K562 (cell line): ENCODE data around the gene COMMD9. TPM values are rescaled to one million over a fixed set of nuclear protein-coding genes. Genes with fewer than 3 reads are reported as not detected.
A peak's percentile ranks its signal among the peaks of the same experiment; 100 is the strongest.

Experiments
- ATAC-seq: fragments of 200-7000 bp; cut with Tn5 transposase; 3 replicates; pipeline ENCODE4 v1.9.1; 2020; ENCODE audit warnings: moderate library complexity
- BruUV-seq: library from RNA; stranded (reverse); fragments of 400-500 nt; replicated peaks from 2 replicates; lab custom pipeline; 2021; lab: Mats Ljungman, UMichigan
- CTCF ChIA-PET: fragments of 300-600 bp; formaldehyde crosslinking; extraction: SDS; loops from one replicate; lab custom pipeline; 2021; ENCODE audit warnings: low intra/inter-chr PET ratio; lab: Yijun Ruan, JAX
- POLR2A ChIA-PET: fragments of 300-600, 350-650 bp; sonication (Branson Sonifier 250); formaldehyde crosslinking; extraction: SDS; loops from one replicate; lab custom pipeline; 2021; ENCODE audit warnings: antibody characterized with exemption, inconsistent platforms; lab: Yijun Ruan, JAX
- DNase-seq, 4 experiments: peaks; one replicate each; pipeline versions ENCODE4 v3.0.0 to v3.0.0-alpha.2; 2011 to 2018; ENCODE audit warnings: low spot score in 3 of 4, mixed read lengths in 3 of 4; ENCODE audit errors: extremely low read depth in 1 of 4
- FAIRE-seq: peaks from 2 replicates; lab custom pipeline; 2011; peaks lifted over from hg19 to GRCh38; lab: Jason Lieb, UNC
- H2AFZ ChIP-seq: 2 replicates; pipeline ENCODE4 v1.6.0; 2011; ENCODE audit warnings: low read depth, low read length, control low read depth, inconsistent platforms
- H3K27ac ChIP-seq: fragments of 200-600 bp; 3 replicates; pipeline ENCODE4 v1.8.0; 2011; ENCODE audit warnings: low read depth, mild to moderate bottlenecking, control low read depth, inconsistent platforms, low read length, moderate library complexity, mixed read lengths; ENCODE audit errors: extremely low read depth
- H3K27me3 ChIP-seq, 2 experiments: fragments of 300-600 bp in 1 of 2; 2 replicates in 1 of 2; 3 replicates in 1 of 2; pipeline versions ENCODE4 v1.6.0 to v1.8.0; 2011; ENCODE audit warnings: inconsistent platforms in 2 of 2, low read length in 2 of 2, mild to moderate bottlenecking in 1 of 2, mixed read lengths in 1 of 2, moderate library complexity in 1 of 2; ENCODE audit not compliant: control insufficient read depth in 2 of 2, insufficient read depth in 2 of 2
- H3K36me3 ChIP-seq: fragments of 300-600 bp; 3 replicates; pipeline ENCODE4 v1.8.0; 2011; ENCODE audit warnings: mild to moderate bottlenecking, low read length, inconsistent platforms; ENCODE audit not compliant: control insufficient read depth, insufficient read depth
- H3K4me1 ChIP-seq, 2 experiments: fragments of 200-600 bp in 1 of 2; replicated peaks in 1 of 2; 2 replicates in 1 of 2; 3 replicates in 1 of 2; pipeline versions ENCODE4 v1.5.1 to v1.8.0; 2011; ENCODE audit warnings: inconsistent platforms in 2 of 2, low read length in 2 of 2, mild to moderate bottlenecking in 1 of 2, mixed read lengths in 1 of 2, moderate library complexity in 1 of 2; ENCODE audit not compliant: control insufficient read depth in 2 of 2, insufficient read depth in 2 of 2
- H3K4me2 ChIP-seq: 2 replicates; pipeline ENCODE4 v1.6.1; 2011; ENCODE audit warnings: low read length, control low read depth, inconsistent platforms, mixed read lengths; ENCODE audit not compliant: insufficient read depth
- H3K4me3 ChIP-seq: fragments of 200-600 bp; sonication (generic), shearing (Covaris generic); 2 replicates; pipeline ENCODE4 v1.5.1; 2016; ENCODE audit warnings: control low read depth, inconsistent platforms
- H3K79me2 ChIP-seq: fragments of 200-600 bp; 3 replicates; pipeline ENCODE4 v1.8.0; 2011; ENCODE audit warnings: low read length, inconsistent platforms; ENCODE audit not compliant: control insufficient read depth, insufficient read depth
- H3K9ac ChIP-seq, 2 experiments: 2 replicates each; pipeline versions ENCODE4 v1.6.0 to v1.6.1; 2011; ENCODE audit warnings: low read depth in 2 of 2, low read length in 2 of 2, control low read depth in 1 of 2, inconsistent platforms in 1 of 2, mild to moderate bottlenecking in 1 of 2, mixed read lengths in 1 of 2; ENCODE audit not compliant: insufficient read depth in 1 of 2
- H3K9me1 ChIP-seq: one replicate; pipeline ENCODE4 v1.6.0; 2011; ENCODE audit warnings: inconsistent platforms, mild to moderate bottlenecking, low read length, moderate library complexity; ENCODE audit not compliant: control insufficient read depth, insufficient read depth
- H3K9me3 ChIP-seq: replicated peaks from 2 replicates; pipeline ENCODE4 v1.5.1; 2011; ENCODE audit warnings: low read depth, low read length, inconsistent platforms; ENCODE audit not compliant: control insufficient read depth, insufficient read depth
- H4K20me1 ChIP-seq: replicated peaks from 2 replicates; pipeline ENCODE4 v1.6.1; 2011; ENCODE audit warnings: low read length, inconsistent platforms, mixed read lengths; ENCODE audit not compliant: control insufficient read depth, insufficient read depth
- SPI1 ChIP-seq: IDR thresholded peaks from 2 replicates; pipeline ENCODE4 v1.6.1; 2011; ENCODE audit warnings: low read depth, low read length, control low read depth, borderline replicate concordance
- USF2 ChIP-seq: sonication (generic); formaldehyde crosslinking; IDR thresholded peaks from 2 replicates; pipeline ENCODE4 v1.5.0; 2020; ENCODE audit warnings: missing genetic modification reagents
- whole genome bisulfite sequencing: fragments of 100-300 bp; shearing (Covaris generic); methylation state at CpG from one replicate; pipeline ENCODE4 v1.1.6; 2016; ENCODE audit warnings: low coverage, mixed read lengths; ENCODE audit not compliant: insufficient coverage; ENCODE audit errors: missing lambda C conversion rate; 5-methylcytosine and 5-hydroxymethylcytosine counted together
- in situ Hi-C: fragments of 300-500 bp; cut with MboI; formaldehyde crosslinking; loops from 4 replicates; pipeline ENCODE4 v1.15.0; 2018; ENCODE audit warnings: inconsistent platforms, mixed read lengths
- intact Hi-C: fragments of 100-400 bp; cut with micrococcal nuclease; formaldehyde crosslinking; loops from 2 replicates; pipeline ENCODE4 v1.14.2; 2022
- polyA plus RNA-seq, 8 experiments: library from polyadenylated mRNA; depleted of rRNA in 4 of 8; stranded (reverse) in 5 of 8; unstranded in 3 of 8; fragments of >200 nt; fragmentation: Nextera tagmentation in 2 of 8; fragmentation: Illumina TruSeq in 1 of 8; extraction: Ambion mirVana in 2 of 8; extraction: Trizol in 1 of 8; gene quantifications; 2 replicates each; pipeline versions ENCODE4 v1.2.1 to v1.2.3, GENCODE V29; 2011 to 2014; ENCODE audit warnings: inconsistent platforms in 1 of 8, missing spikeins in 1 of 8
- total RNA-seq, 7 experiments: library from RNA; depleted of rRNA in 6 of 7; stranded (reverse); fragments of >200 nt in 6 of 7; fragmentation: Illumina TruSeq in 2 of 7; extraction: Trizol in 2 of 7; gene quantifications; 2 replicates each; pipeline versions ENCODE4 v1.2.1 to v1.2.3, GENCODE V29; 2011 to 2021; ENCODE audit warnings: low replicate concordance in 1 of 7
- TF ChIP-seq, protein P1 (sequence below): fragments of 450-650 bp; formaldehyde crosslinking; IDR thresholded peaks from 2 replicates; pipeline ENCODE4 v1.4.0; 2020; ENCODE audit warnings: mild to moderate bottlenecking, mixed read lengths
- TF ChIP-seq, protein P2 (sequence below): fragments of 450-650 bp; IDR thresholded peaks from 2 replicates; pipeline ENCODE4 v1.6.1; 2016

COMMD9 gene
- total and polyA plus RNA-seq, 9 of the 15 experiments (the other 6 are each of a cell fraction or from before 2014, with no cell fraction given): 27.3 to 121 (median 48.0) TPM

- no peak overlapping the region for H2AFZ ChIP-seq
- no peaks in the 10 kb centered on the region for H3K36me3 ChIP-seq
- TF ChIP-seq SPI1: no peak
- TF ChIP-seq, protein P1, sequence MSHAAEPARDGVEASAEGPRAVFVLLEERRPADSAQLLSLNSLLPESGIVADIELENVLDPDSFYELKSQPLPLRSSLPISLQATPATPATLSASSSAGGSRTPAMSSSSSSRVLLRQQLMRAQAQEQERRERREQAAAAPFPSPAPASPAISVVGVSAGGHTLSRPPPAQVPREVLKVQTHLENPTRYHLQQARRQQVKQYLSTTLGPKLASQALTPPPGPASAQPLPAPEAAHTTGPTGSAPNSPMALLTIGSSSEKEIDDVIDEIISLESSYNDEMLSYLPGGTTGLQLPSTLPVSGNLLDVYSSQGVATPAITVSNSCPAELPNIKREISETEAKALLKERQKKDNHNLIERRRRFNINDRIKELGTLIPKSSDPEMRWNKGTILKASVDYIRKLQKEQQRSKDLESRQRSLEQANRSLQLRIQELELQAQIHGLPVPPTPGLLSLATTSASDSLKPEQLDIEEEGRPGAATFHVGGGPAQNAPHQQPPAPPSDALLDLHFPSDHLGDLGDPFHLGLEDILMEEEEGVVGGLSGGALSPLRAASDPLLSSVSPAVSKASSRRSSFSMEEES: peak; percentile 70
- TF ChIP-seq, protein P2, sequence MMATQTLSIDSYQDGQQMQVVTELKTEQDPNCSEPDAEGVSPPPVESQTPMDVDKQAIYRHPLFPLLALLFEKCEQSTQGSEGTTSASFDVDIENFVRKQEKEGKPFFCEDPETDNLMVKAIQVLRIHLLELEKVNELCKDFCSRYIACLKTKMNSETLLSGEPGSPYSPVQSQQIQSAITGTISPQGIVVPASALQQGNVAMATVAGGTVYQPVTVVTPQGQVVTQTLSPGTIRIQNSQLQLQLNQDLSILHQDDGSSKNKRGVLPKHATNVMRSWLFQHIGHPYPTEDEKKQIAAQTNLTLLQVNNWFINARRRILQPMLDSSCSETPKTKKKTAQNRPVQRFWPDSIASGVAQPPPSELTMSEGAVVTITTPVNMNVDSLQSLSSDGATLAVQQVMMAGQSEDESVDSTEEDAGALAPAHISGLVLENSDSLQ: peak; percentile 23; the same call in 1 of the 2 replicates
- TF ChIP-seq USF2 (CRISPR knock-in tag): peak; percentile 38; the same call in 1 of the 2 replicates
- H3K4me1 ChIP-seq: no peaks in the 10 kb centered on the region
- no peak for ATAC-seq
- H4K20me1 ChIP-seq: no peaks in the 10 kb centered on the region
- no peaks in the 10 kb centered on the region for H3K79me2 ChIP-seq
- H3K4me3 ChIP-seq: no peak overlapping the region
- intact Hi-C loops: no loop called here
- no peak for FAIRE-seq
- H3K9me3 ChIP-seq: no peaks in the 10 kb centered on the region
- no peak overlapping the region for H3K27ac ChIP-seq
- ChIA-PET CTCF (no interaction called here), POLR2A (interaction anchor here (1.3 kb wide), 1 partner anchor 24 kb away, joined by 3 read pairs; no protein-coding TSS in a partner anchor)
- no TSS peak for BruUV-seq
- H3K4me2 ChIP-seq: no peak overlapping the region
- WGBS: 17% methylated on average over 2 of the region's 2 CpGs
- in situ Hi-C loops: no loop called here
- DNase-seq: peak in 1 of 4 experiments; percentile 18
- no peaks in the 10 kb centered on the region for H3K27me3 ChIP-seq
- H3K9ac ChIP-seq: no peak overlapping the region
- H3K9me1 ChIP-seq: no peaks in the 10 kb centered on the region
These were observed 54.4 kb downstream of the COMMD9 start for GRCh38 chr11:36234825-36235224.
